Measurements from ENCODE around the gene TMEM117.

- TF ChIP-seq CTCF (IDR thresholded peaks at IDR 0.05; ENCODE audit: low read depth, low read length, poor library complexity, severe bottlenecking) (no peak), EZH2phosphoT487 (IDR thresholded peaks at IDR 0.05; ENCODE audit: borderline replicate concordance, low read length) (no peak)
These were observed 195.7 kb downstream of the TMEM117 start for GRCh38 chr12:44031472-44032185.
